AG09319 (cell line): ENCODE measurements around the gene KIF1B.

Experiments used
- DNase-seq: peaks from one replicate; pipeline ENCODE4 v3.0.0-alpha.2; 2010; ENCODE audit warnings: low read depth; ENCODE audit errors: extremely low read depth
- TF ChIP-seq, protein P1 (sequence below): IDR thresholded peaks from 2 replicates; pipeline ENCODE4 v1.5.1; 2011; ENCODE audit warnings: low read depth, mild to moderate bottlenecking, inconsistent platforms, low read length, moderate library complexity

The KIF1B gene

DNA sequence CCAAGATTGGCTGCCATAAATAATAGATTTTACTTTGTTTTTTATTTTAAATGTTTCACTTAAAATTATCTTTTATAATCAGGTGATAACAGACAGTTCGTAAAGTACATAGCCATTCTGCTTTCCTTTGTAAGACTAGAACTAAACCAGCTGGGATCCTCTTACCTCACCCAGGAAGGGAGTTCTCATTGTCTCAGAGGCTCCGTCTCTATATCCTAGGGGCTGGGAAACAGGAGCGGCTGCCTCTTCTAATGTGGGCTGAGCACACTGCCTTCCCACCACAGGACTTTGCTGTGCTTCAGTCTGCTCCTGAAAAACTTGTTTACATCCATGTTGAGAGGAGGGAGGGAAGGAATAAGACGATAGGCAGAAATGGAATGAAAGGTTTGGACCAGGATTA is 142.9 kb downstream of the KIF1B start:
- DNase-seq: no peak
- TF ChIP-seq, protein P1, sequence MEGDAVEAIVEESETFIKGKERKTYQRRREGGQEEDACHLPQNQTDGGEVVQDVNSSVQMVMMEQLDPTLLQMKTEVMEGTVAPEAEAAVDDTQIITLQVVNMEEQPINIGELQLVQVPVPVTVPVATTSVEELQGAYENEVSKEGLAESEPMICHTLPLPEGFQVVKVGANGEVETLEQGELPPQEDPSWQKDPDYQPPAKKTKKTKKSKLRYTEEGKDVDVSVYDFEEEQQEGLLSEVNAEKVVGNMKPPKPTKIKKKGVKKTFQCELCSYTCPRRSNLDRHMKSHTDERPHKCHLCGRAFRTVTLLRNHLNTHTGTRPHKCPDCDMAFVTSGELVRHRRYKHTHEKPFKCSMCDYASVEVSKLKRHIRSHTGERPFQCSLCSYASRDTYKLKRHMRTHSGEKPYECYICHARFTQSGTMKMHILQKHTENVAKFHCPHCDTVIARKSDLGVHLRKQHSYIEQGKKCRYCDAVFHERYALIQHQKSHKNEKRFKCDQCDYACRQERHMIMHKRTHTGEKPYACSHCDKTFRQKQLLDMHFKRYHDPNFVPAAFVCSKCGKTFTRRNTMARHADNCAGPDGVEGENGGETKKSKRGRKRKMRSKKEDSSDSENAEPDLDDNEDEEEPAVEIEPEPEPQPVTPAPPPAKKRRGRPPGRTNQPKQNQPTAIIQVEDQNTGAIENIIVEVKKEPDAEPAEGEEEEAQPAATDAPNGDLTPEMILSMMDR: no peak

DNA sequence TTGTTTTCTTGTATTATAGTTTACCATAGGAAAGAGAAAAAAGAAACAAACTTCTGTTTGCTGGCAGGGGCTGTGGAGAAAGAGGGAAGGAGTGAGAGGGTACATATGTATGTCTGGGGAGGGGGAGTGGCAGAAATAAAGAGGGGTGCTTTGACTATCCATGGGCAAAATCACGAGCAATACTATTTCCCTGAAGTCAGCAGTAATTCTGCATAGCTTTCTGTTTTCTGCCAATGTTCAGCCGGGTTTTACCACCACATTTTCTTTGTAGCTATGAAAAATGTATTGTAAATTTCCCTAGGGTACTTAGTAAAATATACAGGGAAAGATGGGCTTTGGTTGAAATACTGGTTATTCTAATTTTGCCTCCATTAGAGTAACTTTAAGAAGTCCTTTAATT is 143.3 kb downstream of the KIF1B start:
- no peak for DNase-seq
- TF ChIP-seq, protein P1: no peak

DNA sequence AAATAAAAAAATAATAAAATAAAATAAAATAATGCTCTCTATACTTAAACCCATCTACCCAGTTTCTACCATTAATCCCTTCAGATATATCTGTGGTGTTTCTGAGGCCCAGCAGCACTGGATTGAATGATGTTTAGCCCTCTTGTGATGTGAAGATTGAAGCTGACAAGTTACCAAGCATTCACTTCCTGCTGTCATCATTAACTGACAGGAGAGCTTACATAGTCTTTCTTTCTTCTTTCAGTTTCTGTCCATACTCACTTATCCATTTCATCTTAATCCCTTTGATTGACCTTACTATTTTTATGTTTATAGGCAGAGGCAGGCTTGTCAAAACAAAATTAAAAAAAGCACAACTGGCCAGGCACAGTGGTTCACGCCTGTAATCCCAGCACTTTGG is 149.7 kb downstream of the KIF1B start:
- TF ChIP-seq, protein P1: no peak
- no peak for DNase-seq

DNA sequence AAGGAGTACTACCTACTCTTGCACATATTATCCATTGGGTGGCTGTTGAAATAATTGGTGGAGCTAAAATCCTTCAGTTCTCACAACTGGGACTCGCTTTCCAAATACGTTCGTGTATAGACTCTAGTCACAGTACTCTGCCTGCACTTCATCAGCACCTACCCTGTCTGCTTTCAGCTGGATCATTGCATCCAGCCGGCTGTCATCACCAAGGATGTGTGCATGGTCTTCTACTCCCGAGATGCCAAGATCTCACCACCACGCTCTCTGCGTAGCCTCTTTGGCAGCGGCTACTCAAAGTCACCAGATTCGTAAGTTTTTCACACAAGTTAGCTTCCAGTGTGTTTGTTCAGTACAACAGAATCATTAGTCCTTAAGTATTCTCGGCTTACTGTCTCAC is 151.1 kb downstream of the KIF1B start:
- TF ChIP-seq, protein P1: no peak
- no peak for DNase-seq

DNA sequence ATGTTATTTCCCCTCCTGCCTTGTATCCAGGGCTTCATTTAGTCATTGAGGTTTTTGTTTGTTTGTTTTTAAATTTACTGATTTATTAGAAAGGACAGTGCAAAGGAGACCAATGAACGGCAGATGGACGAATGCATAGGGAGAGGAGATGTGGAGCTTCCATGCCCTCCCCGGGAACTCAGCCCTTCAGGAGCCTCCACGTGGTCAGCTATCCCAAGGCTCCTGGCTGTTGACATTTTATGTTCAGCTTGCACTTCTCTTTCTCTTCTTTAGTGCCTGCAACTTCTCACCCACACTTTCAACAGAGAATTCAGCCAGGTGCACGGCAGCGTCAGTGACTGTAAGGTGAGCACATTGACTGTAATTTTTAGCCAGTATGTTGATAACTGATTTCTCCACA is 157.8 kb downstream of the KIF1B start:
- no peak for DNase-seq
- TF ChIP-seq, protein P1: no peak

DNA sequence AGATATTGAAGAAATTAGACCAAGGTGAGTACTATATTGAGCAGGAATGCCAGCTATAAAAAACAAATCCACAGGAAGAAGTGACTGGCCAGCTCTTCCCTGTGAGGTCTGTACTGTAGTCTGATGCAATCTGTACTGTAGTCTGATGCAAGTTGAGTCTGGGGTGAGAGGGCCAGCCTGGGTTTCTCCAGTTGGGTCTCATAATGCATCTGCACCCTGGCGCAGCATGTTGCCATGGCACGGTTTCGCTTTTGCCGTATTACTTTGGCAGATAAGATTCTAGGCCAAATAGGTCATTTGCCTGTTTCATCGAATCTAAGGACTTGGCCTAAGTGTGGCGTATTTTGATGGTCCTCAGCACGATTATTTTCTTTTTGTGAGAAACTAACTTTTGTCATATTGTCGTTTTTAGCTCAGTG is 164.1 kb downstream of the KIF1B start:
- no peak for DNase-seq
- TF ChIP-seq, protein P1: no peak

DNA sequence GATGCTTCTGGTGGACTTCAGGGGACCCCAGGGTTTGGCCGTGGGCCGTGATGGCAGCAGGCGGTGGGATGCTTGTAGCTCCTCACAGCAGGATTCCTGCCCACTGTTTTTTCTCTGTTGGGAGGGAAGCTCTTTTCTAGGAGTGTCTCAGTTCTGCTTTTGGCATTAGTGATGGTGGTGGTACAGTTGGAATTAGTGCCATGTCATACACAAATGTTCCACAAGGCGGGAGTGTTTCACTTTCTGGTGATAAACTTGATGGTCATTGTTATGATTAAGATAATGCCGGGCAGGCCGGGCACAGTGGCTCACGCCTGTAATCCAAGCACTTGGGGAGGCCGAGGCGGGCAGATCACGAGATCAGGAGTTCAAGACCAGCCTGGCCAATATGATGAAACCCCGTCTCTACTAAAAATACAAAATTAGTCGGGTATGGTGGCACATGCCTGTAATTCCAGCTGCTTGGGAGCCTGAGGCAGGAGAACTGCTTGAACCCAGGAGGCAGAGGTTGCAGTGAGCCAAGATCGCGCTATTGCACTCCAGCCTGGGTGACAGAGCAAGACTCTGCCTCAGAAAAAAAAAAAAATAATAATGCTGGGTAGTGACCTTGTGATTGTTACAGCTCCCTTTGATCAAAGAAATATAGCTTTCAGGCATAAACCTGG is 167.1 kb downstream of the KIF1B start:
- TF ChIP-seq, protein P1: peak; percentile 73

More for the DNA sequence above, 167.1 kb downstream of the KIF1B start:
- DNase-seq: peak; percentile 61
